Astrocyte (in vitro differentiated cells and primary cell): Measurements from ENCODE around the gene RIMS4. TPM values are rescaled to one million over a fixed set of nuclear protein-coding genes. Genes with fewer than 3 reads are reported as not detected.

ENCODE experiments used
- DNase-seq: peaks from one replicate; pipeline ENCODE4 v3.0.0-alpha.2; 2010; ENCODE audit warnings: low read depth
- FAIRE-seq: peaks from 2 replicates; lab custom pipeline; 2011; peaks lifted over from hg19 to GRCh38; lab: Jason Lieb, UNC
- H2AFZ ChIP-seq: 2 replicates; pipeline ENCODE4 v1.6.0; 2012; ENCODE audit warnings: low read depth, low read length, inconsistent platforms
- H3K27ac ChIP-seq: 2 replicates; pipeline ENCODE4 v1.5.1; 2011; ENCODE audit warnings: low read depth, low read length, inconsistent platforms
- H3K27me3 ChIP-seq: 2 replicates; pipeline ENCODE4 v1.6.0; 2011; ENCODE audit warnings: low read length, inconsistent platforms; ENCODE audit not compliant: insufficient read depth
- H3K36me3 ChIP-seq: 2 replicates; pipeline ENCODE4 v1.5.1; 2011; ENCODE audit warnings: low read length, inconsistent platforms; ENCODE audit not compliant: insufficient read depth
- H3K4me1 ChIP-seq: 2 replicates; pipeline ENCODE4 v1.5.1; 2011; ENCODE audit warnings: low read length, inconsistent platforms; ENCODE audit not compliant: insufficient read depth
- H3K4me2 ChIP-seq: 2 replicates; pipeline ENCODE4 v1.6.0; 2012; ENCODE audit warnings: low read length, inconsistent platforms
- H3K4me3 ChIP-seq: 2 replicates; pipeline ENCODE4 v1.5.1; 2011; ENCODE audit warnings: low read depth, mild to moderate bottlenecking, low read length, inconsistent platforms; ENCODE audit not compliant: insufficient read depth
- H3K79me2 ChIP-seq: 2 replicates; pipeline ENCODE4 v1.6.0; 2012; ENCODE audit warnings: mild to moderate bottlenecking, low read length, inconsistent platforms; ENCODE audit not compliant: insufficient read depth
- H3K9ac ChIP-seq: 2 replicates; pipeline ENCODE4 v1.6.0; 2012; ENCODE audit warnings: mild to moderate bottlenecking, low read length, inconsistent platforms
- H3K9me3 ChIP-seq: 2 replicates; pipeline ENCODE4 v1.5.1; 2012; ENCODE audit warnings: low read depth, mild to moderate bottlenecking, low read length, inconsistent platforms; ENCODE audit not compliant: insufficient read depth
- H4K20me1 ChIP-seq: 2 replicates; pipeline ENCODE4 v1.6.0; 2012; ENCODE audit warnings: low read length, inconsistent platforms; ENCODE audit not compliant: insufficient read depth
- H3K27ac Mint-ChIP-seq: one replicate; pipeline ENCODE4 v1.8.0; 2021; ENCODE audit warnings: mild to moderate bottlenecking, mixed read lengths; ENCODE audit not compliant: unreplicated experiment
- H3K27me3 Mint-ChIP-seq: one replicate; pipeline ENCODE4 v1.8.0; 2021; ENCODE audit warnings: low read depth, mixed read lengths; ENCODE audit not compliant: unreplicated experiment
- H3K36me3 Mint-ChIP-seq: one replicate; pipeline ENCODE4 v1.8.0; 2021; ENCODE audit warnings: low read depth, mixed read lengths; ENCODE audit not compliant: unreplicated experiment
- H3K4me1 Mint-ChIP-seq: one replicate; pipeline ENCODE4 v1.8.0; 2021; ENCODE audit warnings: low read depth, mixed read lengths; ENCODE audit not compliant: unreplicated experiment
- H3K4me3 Mint-ChIP-seq: one replicate; pipeline ENCODE4 v1.8.0; 2021; ENCODE audit warnings: mild to moderate bottlenecking, moderate library complexity, mixed read lengths; ENCODE audit not compliant: unreplicated experiment
- H3K9me3 Mint-ChIP-seq: one replicate; pipeline ENCODE4 v1.8.0; 2021; ENCODE audit warnings: mild to moderate bottlenecking, mixed read lengths; ENCODE audit not compliant: unreplicated experiment
- EZH2 ChIP-seq: IDR thresholded peaks from 2 replicates; pipeline ENCODE4 v1.6.1; 2012; ENCODE audit warnings: mild to moderate bottlenecking, low read length, inconsistent platforms; ENCODE audit not compliant: insufficient read depth
- total RNA-seq: library from RNA; stranded (reverse); gene quantifications from 2 replicates; pipeline ENCODE4 v1.2.1, GENCODE V29; 2021
- TF ChIP-seq, protein P1 (sequence below): IDR thresholded peaks from 2 replicates; pipeline ENCODE4 v1.5.1; 2011; ENCODE audit warnings: low read depth, mild to moderate bottlenecking, inconsistent platforms, low read length, moderate library complexity; ENCODE audit not compliant: insufficient read depth

RIMS4 gene
- total RNA-seq, 1 donor from 2014 or later = 0.48 TPM

DNA sequence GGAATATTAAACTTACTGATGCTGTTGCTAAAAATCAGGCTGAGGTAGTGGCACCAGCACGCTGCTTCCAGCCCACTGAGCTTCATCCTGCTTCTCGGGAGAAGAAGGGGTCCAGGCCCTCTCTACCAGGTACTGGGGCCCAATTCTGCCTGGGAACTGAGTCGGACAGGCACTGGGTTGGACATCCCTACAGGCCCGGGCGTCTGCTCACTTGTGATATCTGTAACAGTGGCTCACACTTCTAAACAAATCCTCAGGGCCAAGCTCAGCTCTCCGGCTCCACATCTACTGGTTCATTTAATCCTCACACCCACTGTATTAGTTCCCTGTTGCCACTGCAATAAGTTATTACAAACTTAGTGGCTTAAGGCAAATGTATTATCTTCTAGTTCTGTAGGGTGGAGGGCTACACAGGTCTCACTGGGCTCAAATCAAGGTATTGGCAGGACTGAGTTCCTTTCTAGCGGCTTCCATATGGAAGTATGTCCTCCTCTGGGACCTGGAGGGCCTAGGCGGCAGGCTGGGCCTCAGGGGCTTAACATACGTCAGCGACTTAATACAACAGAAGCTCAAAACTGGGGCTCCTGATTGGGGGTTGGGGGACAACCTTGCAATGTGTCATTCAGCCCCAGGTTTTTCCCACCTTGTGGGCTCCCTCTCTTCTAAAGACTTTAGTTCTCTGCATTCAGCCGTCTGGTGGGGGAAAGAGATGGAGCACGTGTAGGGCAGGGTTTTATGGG is 66.3 kb downstream of the RIMS4 start:
- Histone ChIP-seq H4K20me1 (no peaks in the 10 kb centered on the region), H3K4me1 (peaks cover 9% of the 10 kb centered on the region), H3K27ac (no peak overlapping the region), H3K4me2 (no peak overlapping the region), H3K36me3 (no peaks in the 10 kb centered on the region), H3K79me2 (no peaks in the 10 kb centered on the region), H3K27me3 (peaks cover 52% of the 10 kb centered on the region), H3K4me3 (no peak overlapping the region), H2AFZ (no peak overlapping the region), H3K9ac (no peak overlapping the region), H3K9me3 (no peaks in the 10 kb centered on the region)
- no peak overlapping the region for H3K27ac Mint-ChIP-seq
- H3K27me3 Mint-ChIP-seq = peaks cover 53% of the 10 kb centered on the region
- H3K4me1 Mint-ChIP-seq = peaks cover 2% of the 10 kb centered on the region
- peaks cover 1% of the 10 kb centered on the region for H3K36me3 Mint-ChIP-seq
- H3K9me3 Mint-ChIP-seq = peaks cover 1% of the 10 kb centered on the region
- TF ChIP-seq, protein P1, sequence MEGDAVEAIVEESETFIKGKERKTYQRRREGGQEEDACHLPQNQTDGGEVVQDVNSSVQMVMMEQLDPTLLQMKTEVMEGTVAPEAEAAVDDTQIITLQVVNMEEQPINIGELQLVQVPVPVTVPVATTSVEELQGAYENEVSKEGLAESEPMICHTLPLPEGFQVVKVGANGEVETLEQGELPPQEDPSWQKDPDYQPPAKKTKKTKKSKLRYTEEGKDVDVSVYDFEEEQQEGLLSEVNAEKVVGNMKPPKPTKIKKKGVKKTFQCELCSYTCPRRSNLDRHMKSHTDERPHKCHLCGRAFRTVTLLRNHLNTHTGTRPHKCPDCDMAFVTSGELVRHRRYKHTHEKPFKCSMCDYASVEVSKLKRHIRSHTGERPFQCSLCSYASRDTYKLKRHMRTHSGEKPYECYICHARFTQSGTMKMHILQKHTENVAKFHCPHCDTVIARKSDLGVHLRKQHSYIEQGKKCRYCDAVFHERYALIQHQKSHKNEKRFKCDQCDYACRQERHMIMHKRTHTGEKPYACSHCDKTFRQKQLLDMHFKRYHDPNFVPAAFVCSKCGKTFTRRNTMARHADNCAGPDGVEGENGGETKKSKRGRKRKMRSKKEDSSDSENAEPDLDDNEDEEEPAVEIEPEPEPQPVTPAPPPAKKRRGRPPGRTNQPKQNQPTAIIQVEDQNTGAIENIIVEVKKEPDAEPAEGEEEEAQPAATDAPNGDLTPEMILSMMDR = no peak
- TF ChIP-seq EZH2 = no peak
- H3K4me3 Mint-ChIP-seq = no peak overlapping the region
- DNase-seq (no peak), FAIRE-seq (no peak)

DNA sequence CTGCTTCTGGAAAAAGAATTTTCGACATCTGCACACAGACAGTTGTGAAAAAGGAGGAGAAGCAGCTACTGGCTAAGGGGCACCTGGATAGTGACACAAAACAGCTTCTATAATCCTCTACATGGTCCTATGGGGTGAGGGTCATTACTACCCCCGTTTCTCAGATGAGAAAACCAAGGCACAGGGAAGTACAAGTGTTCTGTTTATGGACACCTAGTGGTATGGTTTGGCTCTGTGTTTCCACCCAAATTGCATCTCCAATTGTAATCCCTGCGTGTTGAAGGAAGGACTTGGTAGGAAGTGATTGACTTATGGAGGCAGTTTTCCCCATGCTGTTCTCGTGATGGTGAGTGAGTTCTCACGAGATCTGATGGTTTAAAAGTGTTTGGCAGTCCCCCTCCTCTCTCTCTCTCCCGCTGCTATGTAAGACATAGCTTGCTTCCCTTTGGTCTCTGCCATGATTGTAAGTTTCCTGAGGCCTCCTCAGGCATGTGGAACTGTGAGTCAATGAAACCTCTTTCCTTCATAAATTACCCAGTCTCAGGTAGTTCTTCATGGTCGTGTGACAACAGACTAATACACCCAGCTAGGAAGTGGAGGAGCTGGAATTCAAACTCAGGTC is 67.2 kb downstream of the RIMS4 start:
- H4K20me1 ChIP-seq = no peaks in the 10 kb centered on the region
- no peaks in the 10 kb centered on the region for H3K9me3 ChIP-seq
- TF ChIP-seq, protein P1 = no peak
- Mint-ChIP-seq H3K27ac (no peak overlapping the region), H3K4me1 (peaks cover 2% of the 10 kb centered on the region), H3K4me3 (no peak overlapping the region), H3K27me3 (peaks cover 48% of the 10 kb centered on the region), H3K9me3 (peaks cover 5% of the 10 kb centered on the region), H3K36me3 (peaks cover 4% of the 10 kb centered on the region)
- H3K27me3 ChIP-seq = peaks cover 52% of the 10 kb centered on the region
- no peak for DNase-seq
- H3K27ac ChIP-seq = no peak overlapping the region
- H2AFZ ChIP-seq = no peak overlapping the region
- H3K4me3 ChIP-seq = no peak overlapping the region
- H3K36me3 ChIP-seq = no peaks in the 10 kb centered on the region
- peaks cover 9% of the 10 kb centered on the region for H3K4me1 ChIP-seq
- H3K4me2 ChIP-seq = no peak overlapping the region
- no peak for FAIRE-seq
- H3K79me2 ChIP-seq = no peaks in the 10 kb centered on the region
- H3K9ac ChIP-seq = no peak overlapping the region
